Pons (tissue), 1 donor: ENCODE data around the gene CDH23.

Source experiments
- DNase-seq: peaks from one replicate; pipeline ENCODE4 v3.0.0-alpha.2; 2016; ENCODE audit warnings: low spot score

The CDH23 gene

GRCh38 chr10:71423250-71423649 is 26.5 kb downstream of the CDH23 start:
- no peak for DNase-seq

GRCh38 chr10:71423901-71424300 is 27.2 kb downstream of the CDH23 start:
- DNase-seq, result no peak

- DNase-seq, result no peak
Observed at GRCh38 chr10:71424496-71425194, 27.9 kb downstream of the CDH23 start.

GRCh38 chr10:71426058-71426605 is 29.4 kb downstream of the CDH23 start:
- no peak for DNase-seq

- no peak for DNase-seq
Observed at GRCh38 chr10:71427246-71427645, 30.5 kb downstream of the CDH23 start.

- no peak for DNase-seq
Observed at GRCh38 chr10:71429304-71429703, 32.6 kb downstream of the CDH23 start.

GRCh38 chr10:71429929-71430328 is 33.2 kb downstream of the CDH23 start:
- DNase-seq, result no peak

- DNase-seq, result peak; percentile 6
Observed at GRCh38 chr10:71431239-71432100, 34.8 kb downstream of the CDH23 start.

- no peak for DNase-seq
Observed at GRCh38 chr10:71432101-71432905, 35.6 kb downstream of the CDH23 start.

GRCh38 chr10:71432956-71433767 is 36.4 kb downstream of the CDH23 start:
- no peak for DNase-seq

GRCh38 chr10:71433768-71434744 is 37.3 kb downstream of the CDH23 start:
- DNase-seq, result no peak

GRCh38 chr10:71434760-71435394 is 38.2 kb downstream of the CDH23 start:
- DNase-seq, result no peak

- no peak for DNase-seq
Observed at GRCh38 chr10:71435571-71436267, 39.0 kb downstream of the CDH23 start.

- DNase-seq, result no peak
Observed at GRCh38 chr10:71436268-71437125, 39.8 kb downstream of the CDH23 start.

- no peak for DNase-seq
Observed at GRCh38 chr10:71437537-71438092, 40.9 kb downstream of the CDH23 start.

GRCh38 chr10:71438761-71439160 is 42.0 kb downstream of the CDH23 start:
- DNase-seq, result no peak

GRCh38 chr10:71439670-71440425 is 43.1 kb downstream of the CDH23 start:
- DNase-seq, result no peak
